GM19025 (cell line): ENCODE measurements around the gene MAP3K6.

Experiments used
- ATAC-seq: cut with Tn5 transposase; IDR thresholded peaks from one replicate; pipeline ENCODE4 v1.9.1; 2021; ENCODE audit warnings: mild to moderate bottlenecking, low read depth, moderate library complexity; ENCODE audit not compliant: unreplicated experiment

Gene MAP3K6

DNA sequence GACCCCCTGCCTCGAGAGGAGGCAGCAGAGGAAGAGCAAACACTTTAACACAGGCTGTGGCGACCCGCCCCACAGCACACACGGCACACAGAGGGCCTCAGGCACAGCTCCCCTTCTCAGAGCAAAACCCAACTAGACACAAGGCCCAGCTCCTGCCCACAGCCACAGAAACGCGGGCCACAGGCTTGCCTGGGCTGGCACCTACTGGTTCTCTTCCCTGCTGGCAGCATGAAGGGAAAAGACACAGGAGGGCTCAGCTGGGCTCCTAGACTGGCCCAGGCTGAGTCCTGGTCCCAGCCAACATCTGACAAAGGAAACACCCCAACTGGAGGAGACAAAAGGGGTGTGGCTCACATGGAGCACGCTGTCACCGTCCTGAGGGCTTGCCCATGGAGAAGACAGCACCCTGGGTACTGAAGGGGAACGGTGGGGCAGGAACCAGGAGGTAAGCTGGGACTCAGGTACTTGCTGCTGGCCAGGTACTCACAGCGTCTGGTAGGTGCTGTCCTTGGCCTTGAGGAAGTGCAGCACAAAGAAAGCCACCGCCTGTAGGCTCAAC is 12.9 kb upstream of the MAP3K6 start:
- ATAC-seq, result no peak

DNA sequence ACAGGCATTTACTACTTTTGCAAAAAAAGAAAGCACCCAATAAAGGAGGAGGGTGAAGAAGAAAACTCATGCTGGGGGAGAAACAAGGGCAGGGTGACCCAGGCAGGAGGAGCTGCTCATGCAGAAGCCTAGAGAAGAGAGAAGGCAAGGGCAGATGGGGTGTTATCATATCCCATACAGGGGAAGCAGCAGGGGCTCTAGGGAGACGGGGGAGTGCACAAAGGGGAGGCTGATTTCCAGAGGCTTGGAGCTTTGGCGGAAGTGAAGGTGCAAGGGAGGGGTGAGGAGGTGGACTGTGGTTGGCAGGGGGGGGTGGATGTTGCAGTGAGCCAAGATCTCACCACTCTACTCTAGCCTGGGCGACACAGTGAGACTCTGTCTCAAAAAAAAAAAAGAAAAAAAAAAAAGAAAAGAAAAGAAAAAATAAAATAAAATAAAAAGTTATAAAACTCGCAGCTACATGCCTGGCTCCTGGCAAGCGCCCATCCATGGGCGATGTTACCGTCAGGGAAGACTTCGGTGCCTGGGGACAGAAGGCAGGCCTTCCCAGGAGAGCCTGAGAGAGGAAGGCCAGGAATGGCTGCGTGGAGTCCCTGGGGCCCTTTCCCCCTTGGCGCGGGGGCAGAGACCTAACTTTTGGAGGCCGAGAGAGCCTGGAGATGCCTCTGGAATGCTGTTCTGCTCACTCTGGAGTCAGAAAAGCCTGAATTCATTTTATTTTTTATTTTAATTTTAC is 11.2 kb upstream of the MAP3K6 start:
- ATAC-seq, result no peak

DNA sequence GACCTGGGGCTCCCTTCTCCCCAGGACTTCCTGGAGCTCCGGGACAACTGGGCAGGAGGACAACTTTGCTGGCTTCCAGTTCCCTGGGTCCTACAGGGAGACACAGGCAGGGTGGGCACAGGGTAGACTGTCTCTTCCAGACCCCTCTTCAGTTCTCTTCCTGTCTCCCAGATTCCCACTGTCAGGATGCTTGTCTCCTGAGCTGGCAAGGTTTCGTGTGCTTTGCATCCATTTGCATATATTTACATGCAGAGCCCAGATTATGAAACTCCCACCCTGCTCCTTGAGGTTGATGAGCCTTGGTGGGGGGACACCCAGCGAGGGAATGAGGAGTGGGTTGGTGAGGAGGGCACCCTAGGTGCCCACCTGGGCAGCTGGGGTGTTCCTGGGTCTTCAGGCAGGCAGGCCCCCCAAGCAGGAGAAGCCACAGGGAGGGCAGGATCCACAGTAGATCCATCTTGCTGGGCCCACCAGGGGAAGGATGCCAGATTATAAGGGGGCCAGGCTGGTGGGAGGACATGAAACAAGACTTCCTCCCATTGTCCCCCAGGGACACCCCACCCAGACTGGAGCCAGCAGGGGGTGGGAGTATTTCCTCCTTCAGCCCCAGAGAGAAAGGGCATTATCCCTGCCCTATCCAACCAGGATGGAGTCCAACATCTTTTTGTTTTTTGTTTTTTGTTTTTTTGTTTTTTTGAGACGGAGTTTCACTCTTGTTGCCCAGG is 7.8 kb upstream of the MAP3K6 start, which contains the start of gene FCN3:
Gene FCN3, minus strand, starts transcription at position 463 of the 725 bp plus-strand sequence. Its CDS starts 6 bp downstream, at position 457.
- no peak for ATAC-seq

DNA sequence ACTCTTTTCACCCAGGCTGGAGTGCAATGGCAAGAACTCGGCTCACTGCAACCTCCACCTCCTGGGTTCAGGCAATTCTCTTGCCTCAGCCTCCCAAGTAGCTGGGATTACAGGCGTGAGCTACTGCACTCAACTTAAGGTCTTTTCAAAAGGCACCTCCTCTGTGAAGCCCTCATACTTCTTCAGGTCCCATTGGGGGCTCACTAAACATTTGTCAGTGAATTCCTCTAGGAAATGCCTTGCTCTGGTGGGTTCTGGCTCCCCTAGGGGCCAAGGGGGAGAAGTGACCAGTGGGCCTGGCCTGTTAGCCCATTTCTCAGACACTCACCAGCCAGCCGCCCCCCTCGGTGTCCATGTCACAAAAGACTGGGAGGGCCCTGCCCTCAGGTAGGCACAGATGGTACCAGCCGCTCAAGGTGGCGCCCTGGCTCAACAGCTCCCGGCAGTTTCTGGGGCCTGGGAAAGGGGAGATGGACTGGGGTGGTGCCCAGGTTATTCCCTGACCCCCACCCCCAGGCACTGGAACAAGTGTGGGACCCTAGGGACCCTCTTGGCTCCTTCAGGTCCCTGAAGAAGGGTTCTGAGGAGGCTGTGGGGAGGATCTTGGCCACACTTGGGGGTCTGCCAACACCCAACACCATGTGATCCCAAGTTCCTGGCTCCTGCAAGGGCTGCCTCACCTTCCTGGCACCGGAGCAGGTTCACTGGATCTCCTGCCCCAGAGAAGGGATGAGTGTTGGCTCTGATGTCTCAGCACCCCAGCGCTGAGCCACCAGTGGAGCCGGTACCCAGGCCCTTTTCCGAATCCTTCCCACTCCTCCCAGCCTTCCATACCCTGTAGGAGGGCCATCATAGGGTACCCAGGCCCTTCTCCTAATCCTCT is 6.3 kb upstream of the MAP3K6 start:
- no peak for ATAC-seq

DNA sequence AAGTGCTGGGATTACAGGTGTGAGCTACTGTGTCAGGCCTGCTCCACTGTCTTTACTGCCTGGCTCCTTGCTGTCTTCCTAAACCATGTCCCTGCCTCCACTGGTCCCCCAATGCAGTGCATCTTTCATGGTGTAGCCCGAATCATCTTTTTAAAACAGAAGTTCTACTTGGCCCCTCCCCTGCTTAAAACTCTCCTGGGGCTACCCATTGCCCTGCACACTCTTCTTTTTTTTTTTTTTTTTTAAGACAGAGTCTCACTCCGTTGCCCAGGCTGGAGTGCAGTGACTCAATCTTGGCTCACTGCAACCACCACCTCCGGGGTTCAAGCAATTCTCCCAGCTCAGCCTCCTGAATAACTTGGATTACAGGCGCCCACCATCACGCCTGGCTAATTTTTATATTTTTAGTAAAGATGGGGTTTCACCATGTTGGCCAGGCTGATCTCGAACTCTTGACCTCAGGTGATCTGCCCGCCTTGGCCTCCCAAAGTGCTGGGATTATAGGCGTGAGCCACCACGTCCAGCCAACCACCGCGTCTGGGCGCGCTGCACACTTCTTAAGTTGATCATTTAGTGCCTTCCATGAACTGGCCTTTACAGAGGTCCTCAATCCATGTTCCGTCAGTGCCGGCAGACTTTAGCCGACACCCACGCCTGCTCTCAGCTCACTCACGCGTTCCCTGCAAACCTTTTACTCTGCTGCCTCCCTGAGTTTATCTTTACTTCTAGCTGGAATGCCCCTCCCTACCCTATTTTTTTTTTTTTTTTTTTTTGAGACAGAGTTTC is 5.5 kb upstream of the MAP3K6 start:
- ATAC-seq, result no peak

DNA sequence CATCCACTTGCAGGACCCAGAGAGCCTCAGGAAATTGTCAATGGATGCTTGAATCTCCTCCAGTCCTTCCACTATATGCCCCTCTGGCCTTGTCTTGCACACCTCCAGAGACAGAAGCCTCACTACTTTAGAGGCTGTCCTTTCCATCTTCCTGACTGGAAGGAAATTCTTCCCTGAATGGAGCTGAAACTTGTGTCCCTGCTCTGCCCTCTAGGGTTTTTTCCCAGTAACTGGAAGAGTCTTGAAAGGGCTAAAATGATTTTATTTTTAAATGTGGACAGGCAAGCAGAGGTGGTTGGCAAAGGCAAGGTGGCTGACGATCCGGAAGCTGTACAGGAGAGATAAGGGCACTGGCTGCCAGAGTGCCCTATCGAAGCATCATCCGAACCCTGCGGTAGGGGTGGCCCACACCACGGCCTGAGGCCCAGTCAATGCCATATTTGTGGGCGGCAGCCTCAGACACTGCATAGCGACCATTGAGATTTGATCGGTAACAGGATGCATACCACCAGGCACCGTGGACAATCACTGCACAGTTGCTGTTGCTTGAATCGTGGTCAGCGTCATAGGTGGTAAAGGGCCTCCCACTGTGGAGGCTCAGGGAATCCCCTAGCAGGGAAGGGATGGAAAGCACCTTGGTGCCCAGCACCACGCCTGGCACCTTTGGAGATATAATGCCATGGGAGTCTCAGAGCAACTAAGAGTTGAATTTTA is 2.3 kb upstream of the MAP3K6 start:
- no peak for ATAC-seq

DNA sequence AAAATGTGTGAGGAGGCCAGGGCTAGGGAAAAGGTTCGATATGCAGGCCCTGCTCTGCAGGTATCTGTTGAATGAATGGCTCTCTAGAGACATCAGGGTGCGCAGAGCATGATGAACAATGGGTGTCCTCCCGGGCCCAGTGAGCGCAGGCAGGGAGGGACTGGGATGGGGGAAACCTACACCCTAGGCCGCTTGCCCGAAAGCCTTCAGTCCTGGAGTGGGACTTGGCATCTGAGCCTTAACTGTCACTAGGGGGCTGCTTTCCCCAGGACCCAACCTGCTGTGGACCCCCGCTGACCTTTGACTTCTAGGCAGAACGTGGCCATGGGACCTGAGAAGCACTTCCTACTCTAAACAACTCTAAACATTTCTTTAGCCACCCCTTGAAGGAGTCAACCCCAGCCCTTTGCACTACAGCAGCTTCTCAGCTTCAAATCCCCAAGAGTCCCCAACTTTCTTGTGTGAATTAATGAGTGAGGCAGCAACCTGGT is 444 bp upstream of the MAP3K6 start:
- no peak for ATAC-seq

DNA sequence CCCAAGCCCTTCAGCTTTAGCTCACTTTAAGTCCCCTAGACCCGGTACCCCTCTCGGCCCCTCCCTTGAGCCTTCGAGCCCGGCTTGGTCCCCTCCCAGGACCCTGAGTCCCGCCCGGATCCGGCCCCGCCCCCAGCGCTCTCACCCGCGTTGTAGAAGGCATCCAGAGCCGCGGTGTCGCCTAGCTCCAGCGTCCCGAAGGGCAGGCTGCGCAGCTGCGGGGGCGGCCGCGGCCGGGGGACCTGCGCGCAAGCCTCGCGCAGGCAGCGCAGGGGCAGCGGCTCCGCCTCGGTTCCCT is 699 bp downstream of the MAP3K6 start:
- no peak for ATAC-seq

DNA sequence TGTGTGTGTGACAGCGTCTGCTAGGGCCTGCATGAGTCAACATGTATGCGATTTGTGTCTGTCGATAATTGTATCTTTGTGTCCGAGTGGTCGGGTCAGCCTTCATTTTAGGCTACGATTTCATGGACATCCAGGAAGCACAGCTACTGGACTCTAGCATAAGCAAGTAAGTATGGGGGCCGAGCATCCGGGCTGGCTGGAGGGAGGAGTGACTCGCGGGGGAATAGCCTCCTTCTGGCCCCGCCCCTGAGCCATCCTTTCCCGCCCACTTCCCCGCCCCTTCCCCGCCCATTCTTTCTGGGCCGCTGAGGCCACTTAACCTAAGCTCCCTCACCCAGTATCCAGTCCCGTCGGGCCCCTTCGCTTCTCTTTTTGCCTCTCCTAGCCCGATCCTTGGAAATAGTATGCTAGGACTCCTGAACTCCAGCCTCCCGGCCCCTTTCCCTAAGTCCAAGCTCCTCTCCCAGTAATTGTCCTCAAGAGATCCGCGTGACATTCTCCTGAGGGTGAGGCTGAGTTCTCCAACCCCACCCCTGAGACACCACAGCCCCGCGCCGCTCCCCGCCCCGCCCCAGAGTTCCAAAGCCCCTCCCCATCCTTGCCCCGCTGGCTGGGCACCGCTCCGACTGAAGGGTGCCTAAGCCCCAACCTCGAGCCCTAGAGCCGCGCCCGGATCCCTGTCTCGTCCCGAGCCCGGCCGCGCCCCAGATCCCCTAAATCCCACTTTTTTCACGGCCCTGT is 1.2 kb downstream of the MAP3K6 start:
- no peak for ATAC-seq

DNA sequence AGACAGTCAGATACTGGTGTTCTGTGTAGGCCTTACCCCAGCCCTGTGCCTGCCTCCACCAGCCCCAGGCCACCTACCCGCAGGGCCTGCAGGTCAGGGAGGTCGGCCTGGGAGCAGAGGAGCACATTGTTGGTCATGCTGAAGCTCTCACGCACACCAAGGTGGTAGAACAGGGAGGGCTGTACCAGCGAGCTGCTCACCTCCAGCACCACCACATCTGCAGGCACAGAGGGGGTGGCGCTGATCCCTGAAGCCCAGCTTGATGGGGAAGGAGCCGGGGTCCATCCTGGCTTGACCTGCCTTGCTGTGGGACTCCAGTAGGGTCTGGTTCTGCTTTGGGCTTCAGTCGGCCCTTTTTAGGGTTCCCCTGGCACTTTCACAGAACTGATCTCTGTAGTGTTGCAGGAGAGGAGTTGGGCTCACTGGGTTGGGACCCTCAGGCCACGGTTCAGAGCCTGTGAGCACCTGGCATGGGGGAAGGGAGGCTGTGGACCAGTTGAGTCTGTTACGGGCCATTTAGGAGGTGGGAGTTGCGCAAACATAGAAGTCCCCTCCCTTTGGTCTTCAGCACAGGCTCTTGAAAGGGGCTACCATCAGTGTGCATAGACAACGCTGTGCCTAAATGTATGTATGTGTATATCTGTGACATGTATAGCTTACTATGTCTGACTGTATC is 1.9 kb downstream of the MAP3K6 start:
- no peak for ATAC-seq

DNA sequence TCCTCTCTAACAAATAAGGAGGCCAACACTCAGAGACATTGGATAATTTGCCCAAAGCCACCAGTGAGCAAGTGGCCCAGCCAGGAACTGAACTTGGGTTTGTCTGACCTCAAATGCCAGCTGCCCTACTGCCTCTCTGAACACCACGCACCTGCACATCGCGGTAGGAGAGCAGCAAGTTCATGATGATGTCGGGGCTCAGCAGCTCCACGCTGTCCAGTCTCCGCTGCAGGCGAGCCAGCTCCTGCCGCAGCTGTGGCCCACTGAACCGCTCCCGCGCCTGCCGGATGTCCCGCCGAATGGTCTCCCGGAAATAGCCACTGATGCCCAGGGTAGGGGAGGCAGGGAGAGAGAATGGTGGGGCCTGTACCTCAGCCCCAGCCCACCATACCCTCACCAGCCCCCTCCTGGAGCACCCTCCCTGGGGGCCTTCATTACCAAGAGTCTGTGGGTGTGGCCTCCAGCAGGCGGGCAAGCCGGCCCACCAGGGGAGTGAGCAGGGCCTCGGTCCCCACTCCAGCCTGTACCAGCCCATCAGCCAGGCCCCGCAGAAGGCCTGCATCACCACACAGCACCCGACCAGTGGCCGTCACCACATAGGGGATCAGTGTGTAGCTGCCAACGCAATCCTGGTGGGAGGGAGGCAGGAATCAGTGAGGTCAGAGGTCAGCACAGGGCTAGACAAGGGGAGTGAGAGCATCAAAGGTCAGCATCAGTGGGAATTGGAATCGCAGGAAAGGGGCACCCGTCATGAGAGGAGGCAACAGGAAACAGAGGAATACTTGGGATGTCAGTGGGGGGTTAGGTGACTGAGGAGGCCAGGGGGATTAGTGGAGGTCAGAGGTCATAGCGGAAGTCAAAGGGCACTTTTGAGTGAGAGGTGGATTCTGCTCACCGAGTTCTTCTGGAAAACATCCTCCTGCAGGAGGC is 2.7 kb downstream of the MAP3K6 start:
- ATAC-seq, result no peak

DNA sequence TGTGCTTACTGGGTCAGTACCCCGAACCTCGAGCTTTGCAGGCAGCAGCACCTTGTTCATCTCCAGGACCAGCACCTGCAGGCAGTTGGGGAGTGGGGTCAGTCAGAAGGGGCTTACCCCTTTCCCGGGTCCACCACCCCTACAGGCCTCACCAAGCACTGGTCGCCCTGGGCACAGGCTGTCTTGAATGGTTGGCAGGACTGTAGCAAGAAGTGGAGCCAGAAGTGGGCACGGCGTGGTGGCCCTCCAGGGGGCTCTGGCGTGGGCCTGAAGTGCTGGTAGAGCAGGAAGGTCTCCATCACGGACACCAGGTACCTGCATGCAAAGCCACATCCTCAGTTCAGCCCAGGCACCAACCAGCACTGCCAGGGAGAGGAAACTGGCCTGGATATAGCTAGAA is 5.2 kb downstream of the MAP3K6 start:
- no peak for ATAC-seq

DNA sequence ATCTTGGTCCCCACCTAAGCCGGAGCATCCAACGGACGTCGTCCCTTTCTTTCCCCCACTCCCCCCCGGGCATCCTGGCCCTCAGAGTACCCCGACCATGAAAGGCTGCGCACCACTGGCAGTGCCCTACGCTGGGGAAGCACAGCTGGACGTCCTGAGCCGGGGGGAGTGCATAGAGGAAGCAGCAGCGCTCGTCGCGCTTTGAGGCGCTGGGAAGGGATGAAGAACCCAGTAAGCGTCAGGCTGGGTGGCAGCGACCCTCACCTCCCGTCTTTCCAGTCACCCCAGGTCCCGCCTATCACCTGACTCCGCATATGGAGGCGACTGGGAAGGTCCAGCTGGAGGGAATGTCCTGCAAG is 5.7 kb downstream of the MAP3K6 start:
- no peak for ATAC-seq

DNA sequence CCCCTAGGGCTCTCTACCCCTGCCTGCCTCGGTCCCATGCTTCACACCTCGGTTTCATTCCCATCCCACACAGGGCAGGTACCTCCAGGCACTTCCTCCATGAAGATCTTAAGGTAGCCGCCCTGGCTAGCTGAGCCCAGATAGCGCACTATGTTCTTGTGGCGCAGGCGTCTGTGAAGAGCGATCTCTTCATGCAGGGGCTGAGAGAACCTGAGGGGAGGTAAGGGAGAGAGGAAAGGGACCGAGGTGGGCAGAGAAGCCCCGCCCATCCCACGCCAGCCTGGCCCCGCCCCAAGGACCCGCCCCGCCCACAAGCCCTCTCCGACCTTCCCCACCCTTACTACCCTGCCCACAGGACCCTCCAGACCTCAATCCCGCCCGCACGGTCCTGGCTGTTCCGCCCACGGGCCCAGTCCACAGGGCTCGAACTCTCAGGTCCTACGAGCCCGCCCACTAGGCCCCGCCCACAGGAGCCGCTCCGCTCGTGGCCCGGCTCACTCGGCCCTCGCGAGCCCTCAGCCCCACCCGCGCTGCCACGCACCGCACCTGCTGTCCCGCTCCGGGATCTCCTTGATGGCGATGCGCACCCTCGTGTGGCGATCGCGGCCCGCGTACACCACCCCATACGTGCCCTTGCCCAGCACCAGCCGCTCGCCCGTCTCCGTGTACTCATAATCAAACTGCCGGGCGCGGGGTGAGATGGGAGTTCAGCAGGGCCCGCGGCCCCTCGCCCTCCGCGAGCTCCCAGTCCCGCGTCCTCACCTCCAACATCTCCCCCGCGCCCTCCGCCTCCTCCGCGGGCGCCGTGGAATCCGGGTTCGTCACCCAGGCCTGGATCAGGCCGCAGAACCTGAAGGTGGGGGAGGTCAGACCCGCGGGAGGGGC is 6.4 kb downstream of the MAP3K6 start:
- ATAC-seq, result no peak

DNA sequence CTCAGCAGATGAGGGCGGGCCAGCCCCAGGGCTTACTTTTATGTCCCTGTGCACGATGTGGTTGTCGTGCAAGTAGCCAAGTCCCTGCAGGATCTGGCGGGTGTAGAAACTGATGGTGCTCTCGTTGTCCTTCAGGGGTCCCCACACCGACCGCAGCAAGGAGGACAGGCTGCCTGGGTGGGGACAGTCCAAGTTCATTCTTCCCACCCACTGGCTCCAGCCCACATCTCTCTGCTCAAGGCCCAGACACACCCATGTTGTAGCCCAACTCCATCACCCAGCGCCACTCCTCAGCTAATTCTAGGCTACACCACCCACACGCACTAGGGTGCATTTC is 7.0 kb downstream of the MAP3K6 start:
- ATAC-seq, result no peak

DNA sequence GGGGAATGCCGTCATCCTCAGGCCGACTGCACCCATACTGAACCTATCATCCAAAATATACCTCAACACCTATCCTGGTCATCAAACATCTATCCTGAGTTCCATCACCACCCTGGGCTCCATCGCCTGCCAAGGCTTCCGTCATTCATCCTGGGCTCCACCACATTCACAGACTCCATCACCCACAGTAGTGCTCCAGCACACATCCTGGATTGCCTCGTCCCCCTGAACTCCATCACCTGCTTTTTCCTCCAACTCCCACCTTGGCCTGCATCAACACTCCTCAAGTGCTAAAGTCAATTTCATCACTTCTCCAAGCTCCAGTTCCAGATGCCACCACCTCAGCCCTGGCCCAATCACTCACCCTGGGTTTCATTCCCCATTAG is 7.8 kb downstream of the MAP3K6 start:
- no peak for ATAC-seq
